Measurements from ENCODE around the gene TENM3. TPM values are rescaled to one million over a fixed set of nuclear protein-coding genes. Genes with fewer than 3 reads are reported as not detected.

The TENM3 gene
- total RNA-seq, 1 donor from 2014 or later, result 2.8 TPM

GRCh38 chr4:182789529-182789928 is 546.3 kb downstream of the TENM3 start:
- TF ChIP-seq CTCF (IDR thresholded peaks at IDR 0.05), result no peak
- Histone ChIP-seq H3K27me3 (no peaks in the 10 kb centered on the region), H3K4me3 (no peak overlapping the region), H3K9me3 (no peaks in the 10 kb centered on the region), H3K36me3 (no peaks in the 10 kb centered on the region), H3K27ac (no peak overlapping the region), H3K4me1 (no peaks in the 10 kb centered on the region)
- DNase-seq (ENCODE audit: low spot score in 2 of 2), result no peak
- intact Hi-C loops (cut with DNase I), result no loop called here

GRCh38 chr4:182795446-182796238 is 552.4 kb downstream of the TENM3 start:
- intact Hi-C loops (cut with DNase I), result no loop called here

GRCh38 chr4:182799515-182800215 is 556.5 kb downstream of the TENM3 start:
- DNase-seq (ENCODE audit: low spot score in 2 of 2), result no peak
- Histone ChIP-seq H3K36me3 (no peaks in the 10 kb centered on the region), H3K4me1 (no peaks in the 10 kb centered on the region), H3K9me3 (no peaks in the 10 kb centered on the region), H3K27ac (no peak overlapping the region), H3K27me3 (no peaks in the 10 kb centered on the region), H3K4me3 (no peak overlapping the region)
- TF ChIP-seq CTCF (IDR thresholded peaks at IDR 0.05), result no peak
- intact Hi-C loops (cut with DNase I), result loop anchor here (10.0 kb wide), 1 partner anchor 1655 kb away; no protein-coding TSS in a partner anchor

More at GRCh38 chr4:182795446-182796238, 552.4 kb downstream of the TENM3 start:
- H3K9me3 ChIP-seq, result no peaks in the 10 kb centered on the region
- DNase-seq (ENCODE audit: low spot score in 2 of 2), result no peak
- TF ChIP-seq CTCF (IDR thresholded peaks at IDR 0.05), result no peak
- no peaks in the 10 kb centered on the region for H3K36me3 ChIP-seq
- no peak overlapping the region for H3K27ac ChIP-seq
- no peaks in the 10 kb centered on the region for H3K4me1 ChIP-seq
- H3K27me3 ChIP-seq, result no peaks in the 10 kb centered on the region
- H3K4me3 ChIP-seq, result no peak overlapping the region

- no peaks in the 10 kb centered on the region for H3K4me1 ChIP-seq
- intact Hi-C loops (cut with DNase I), result loop anchor here (10.0 kb wide), 1 partner anchor 1655 kb away; no protein-coding TSS in a partner anchor
- H3K27me3 ChIP-seq, result no peaks in the 10 kb centered on the region
- H3K36me3 ChIP-seq, result no peaks in the 10 kb centered on the region
- no peaks in the 10 kb centered on the region for H3K9me3 ChIP-seq
- H3K27ac ChIP-seq, result no peak overlapping the region
- no peak for DNase-seq (ENCODE audit: low spot score in 2 of 2)
- no peak overlapping the region for H3K4me3 ChIP-seq
- TF ChIP-seq CTCF (IDR thresholded peaks at IDR 0.05), result no peak
These were observed 557.0 kb downstream of the TENM3 start for GRCh38 chr4:182800216-182800515.

- Histone ChIP-seq H3K9me3 (no peaks in the 10 kb centered on the region), H3K27me3 (no peaks in the 10 kb centered on the region), H3K27ac (no peak overlapping the region), H3K36me3 (no peaks in the 10 kb centered on the region), H3K4me3 (no peak overlapping the region), H3K4me1 (no peaks in the 10 kb centered on the region)
- no peak for DNase-seq (ENCODE audit: low spot score in 2 of 2)
- intact Hi-C loops (cut with DNase I), result loop anchor here (10.0 kb wide), 1 partner anchor 1657 kb away; no protein-coding TSS in a partner anchor
- no peak for TF ChIP-seq CTCF (IDR thresholded peaks at IDR 0.05)
These were observed 558.4 kb downstream of the TENM3 start for GRCh38 chr4:182801636-182802035.

Measured in ascending aorta (tissue), 2 donors.